ENCODE measurements around the gene RNF181.
A peak's percentile ranks its signal among the peaks of the same experiment; 100 is the strongest.
"Not testable (repeated sequence)": the region's sequence is repeated elsewhere in the genome, so short reads cannot be mapped to it uniquely, and the experiment has no call there.

Gene RNF181

DNA sequence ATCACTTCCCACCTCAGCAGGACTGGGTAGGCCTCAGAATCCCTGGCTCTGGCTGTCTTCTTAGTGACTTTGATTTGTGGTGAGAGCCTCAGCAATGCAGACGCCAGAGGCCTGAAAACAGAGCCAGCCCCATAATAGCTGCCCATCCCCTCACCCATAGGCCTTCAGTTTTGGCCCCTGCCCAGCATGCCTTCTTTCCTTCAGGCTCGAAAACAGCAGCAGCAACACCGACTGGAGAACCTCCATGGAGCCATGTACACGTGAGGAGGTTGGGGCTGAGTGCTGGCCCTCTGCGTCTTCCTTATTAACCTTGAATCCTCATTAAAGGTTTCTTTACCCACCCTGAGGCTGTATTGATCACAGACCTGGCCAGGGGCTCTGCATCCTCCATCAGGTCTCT is 1.7 kb downstream of the RNF181 start:
- H3K36me3 Mint-ChIP-seq (ENCODE audit: low read depth), result peaks cover 8% of the 10 kb centered on the region
- no peaks in the 10 kb centered on the region for H3K9me3 Mint-ChIP-seq
- ATAC-seq (no peak), DNase-seq (no peak)
- H3K27me3 Mint-ChIP-seq, result no peaks in the 10 kb centered on the region
- H3K4me1 Mint-ChIP-seq, result peaks cover 46% of the 10 kb centered on the region
- H3K4me3 Mint-ChIP-seq, result peak overlapping the region; percentile 100
- peak overlapping the region; percentile 73 for H3K27ac Mint-ChIP-seq

- H3K4me3 Mint-ChIP-seq, result no peak overlapping the region
- peaks cover 54% of the 10 kb centered on the region for H3K4me1 Mint-ChIP-seq
- H3K27ac Mint-ChIP-seq, result no peak overlapping the region
- ATAC-seq (no peak), DNase-seq (no peak)
- peaks cover 9% of the 10 kb centered on the region for H3K36me3 Mint-ChIP-seq (ENCODE audit: low read depth)
- no peaks in the 10 kb centered on the region for H3K9me3 Mint-ChIP-seq
- H3K27me3 Mint-ChIP-seq, result no peaks in the 10 kb centered on the region
Measured at GRCh38 chr2:85598594-85599340, 3.2 kb downstream of the RNF181 start.

DNA sequence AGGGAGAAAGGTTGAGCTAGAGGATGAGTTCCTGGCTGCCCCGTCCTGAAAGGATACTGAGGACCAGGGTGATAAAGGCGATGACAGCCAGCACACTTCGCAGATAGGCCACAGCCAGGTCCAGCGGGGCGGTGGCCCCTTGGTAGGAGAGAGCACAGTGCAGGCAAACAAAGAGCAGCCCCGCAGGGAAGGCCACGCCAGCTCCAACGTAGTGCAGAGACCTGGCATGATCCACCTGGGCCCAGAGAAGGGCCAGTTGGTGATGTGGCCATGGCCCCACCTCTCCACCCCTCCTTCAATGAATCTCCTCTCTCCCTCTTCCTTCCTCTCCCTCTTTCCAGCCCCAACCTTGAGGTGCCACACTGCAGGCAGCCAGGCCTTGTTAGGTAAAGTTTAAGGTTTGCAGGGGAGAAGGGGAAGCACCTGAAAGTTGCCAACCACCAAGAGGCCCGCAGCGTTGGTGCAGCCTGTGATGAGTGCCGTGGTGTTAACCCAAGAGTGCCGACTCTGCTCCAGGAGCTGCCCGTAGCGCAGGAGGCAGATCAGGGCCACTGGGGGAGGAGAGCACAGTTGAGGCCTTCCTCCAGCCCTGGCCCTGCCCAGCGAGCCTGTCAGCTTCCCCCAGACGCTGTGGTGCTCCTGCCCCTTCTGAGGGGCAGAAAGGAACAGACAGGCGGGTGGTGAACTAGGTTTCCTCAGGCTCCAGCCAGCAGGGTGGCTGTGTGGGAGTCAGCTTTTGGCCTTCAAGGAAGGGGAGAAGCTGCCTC is 4.1 kb downstream of the RNF181 start:
- no peaks in the 10 kb centered on the region for H3K27me3 Mint-ChIP-seq
- no peak overlapping the region for H3K27ac Mint-ChIP-seq
- DNase-seq (no peak), ATAC-seq (no peak)
- peaks cover 51% of the 10 kb centered on the region for H3K4me1 Mint-ChIP-seq
- H3K4me3 Mint-ChIP-seq, result no peak overlapping the region
- H3K36me3 Mint-ChIP-seq (ENCODE audit: low read depth), result peaks cover 9% of the 10 kb centered on the region
- H3K9me3 Mint-ChIP-seq, result no peaks in the 10 kb centered on the region

GRCh38 chr2:85600235-85600575 is 4.7 kb downstream of the RNF181 start:
- Mint-ChIP-seq H3K4me1 (peaks cover 49% of the 10 kb centered on the region), H3K9me3 (no peaks in the 10 kb centered on the region), H3K4me3 (no peak overlapping the region), H3K27ac (no peak overlapping the region), H3K27me3 (no peaks in the 10 kb centered on the region), H3K36me3 (ENCODE audit: low read depth) (peaks cover 9% of the 10 kb centered on the region)
- DNase-seq (no peak), ATAC-seq (no peak)

GRCh38 chr2:85600951-85601770 is 5.6 kb downstream of the RNF181 start:
- H3K36me3 Mint-ChIP-seq (ENCODE audit: low read depth), result peaks cover 5% of the 10 kb centered on the region
- no peaks in the 10 kb centered on the region for H3K9me3 Mint-ChIP-seq
- peak overlapping the region; percentile 70 for H3K27ac Mint-ChIP-seq
- H3K4me1 Mint-ChIP-seq, result peaks cover 40% of the 10 kb centered on the region
- DNase-seq (no peak), ATAC-seq (no peak)
- no peaks in the 10 kb centered on the region for H3K27me3 Mint-ChIP-seq
- peak overlapping the region; percentile 73 for H3K4me3 Mint-ChIP-seq

- H3K36me3 Mint-ChIP-seq (ENCODE audit: low read depth), result peaks cover 5% of the 10 kb centered on the region
- peak; percentile 1 for ATAC-seq
- no peaks in the 10 kb centered on the region for H3K27me3 Mint-ChIP-seq
- DNase-seq, result no peak
- H3K9me3 Mint-ChIP-seq, result no peaks in the 10 kb centered on the region
- peaks cover 32% of the 10 kb centered on the region for H3K4me1 Mint-ChIP-seq
- H3K4me3 Mint-ChIP-seq, result peak overlapping the region; percentile 73
- peak overlapping the region; percentile 70 for H3K27ac Mint-ChIP-seq
Measured at GRCh38 chr2:85601771-85602475, 6.4 kb downstream of the RNF181 start.

GRCh38 chr2:85602476-85603234 is 7.1 kb downstream of the RNF181 start, which contains the start of gene TMEM150A:
Gene TMEM150A (minus strand): TSS chr2:85602698. CDS start chr2:85601948, 750 bp downstream.
- peaks cover 4% of the 10 kb centered on the region for H3K36me3 Mint-ChIP-seq (ENCODE audit: low read depth)
- DNase-seq (peak; percentile 90), ATAC-seq (peak; percentile 94)
- peak within 1 kb of the TSS; percentile 70 for H3K27ac Mint-ChIP-seq
- peaks cover 30% of the 10 kb centered on the region for H3K4me1 Mint-ChIP-seq
- peak within 1 kb of the TSS; percentile 91 for H3K4me3 Mint-ChIP-seq
- no peaks in the 10 kb centered on the region for H3K9me3 Mint-ChIP-seq
- H3K27me3 Mint-ChIP-seq, result no peaks in the 10 kb centered on the region

GRCh38 chr2:85604133-85604444 is 8.5 kb downstream of the RNF181 start:
- peak overlapping the region; percentile 91 for H3K4me3 Mint-ChIP-seq
- H3K27ac Mint-ChIP-seq, result peak overlapping the region; percentile 27
- H3K9me3 Mint-ChIP-seq; H3K36me3 Mint-ChIP-seq (ENCODE audit: low read depth); DNase-seq; ATAC-seq; H3K27me3 Mint-ChIP-seq: not testable (repeated sequence)
- H3K4me1 Mint-ChIP-seq, result peaks cover 28% of the 10 kb centered on the region

DNA sequence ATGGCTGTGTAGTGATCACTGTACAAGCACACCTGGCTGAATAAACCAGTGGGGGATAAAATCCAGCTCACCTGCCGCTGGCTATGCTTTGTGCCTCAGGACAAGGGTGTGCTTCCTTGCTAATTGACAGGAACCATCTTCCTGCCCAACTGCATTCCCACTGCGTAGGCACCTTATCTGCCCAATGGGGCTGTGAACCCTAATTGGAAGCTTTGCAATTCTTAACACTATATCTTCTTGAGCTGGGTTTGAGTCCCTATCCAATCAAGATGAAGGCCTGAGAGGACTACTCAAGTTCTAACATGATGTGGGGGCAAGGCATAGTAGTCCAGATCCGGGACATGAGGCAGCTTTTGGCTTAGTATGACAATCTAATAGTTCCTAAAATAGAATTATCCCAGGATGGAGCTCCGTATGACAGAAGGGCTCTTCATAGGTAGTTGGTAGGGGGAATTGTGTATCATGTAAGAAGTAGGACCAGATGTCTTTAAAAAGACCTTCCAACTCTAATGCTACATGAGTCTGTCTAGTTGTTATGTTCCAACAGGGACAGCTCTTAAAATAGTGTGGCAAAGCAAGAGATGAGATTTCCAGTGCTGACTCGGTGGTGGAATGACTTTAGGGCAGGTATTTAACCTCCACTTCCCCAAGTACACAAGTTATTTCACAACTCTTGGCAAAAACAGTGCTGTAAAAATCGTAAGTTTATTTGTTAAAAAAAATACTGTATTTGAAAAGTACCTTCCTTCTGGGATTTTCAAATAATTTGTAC is 9.2 kb downstream of the RNF181 start:
- peaks cover 29% of the 10 kb centered on the region for H3K4me1 Mint-ChIP-seq
- no peak overlapping the region for H3K27ac Mint-ChIP-seq
- no peaks in the 10 kb centered on the region for H3K9me3 Mint-ChIP-seq
- no peaks in the 10 kb centered on the region for H3K27me3 Mint-ChIP-seq
- DNase-seq, result no peak
- ATAC-seq, result no peak
- H3K36me3 Mint-ChIP-seq (ENCODE audit: low read depth), result peaks cover 9% of the 10 kb centered on the region
- no peak overlapping the region for H3K4me3 Mint-ChIP-seq

DNA sequence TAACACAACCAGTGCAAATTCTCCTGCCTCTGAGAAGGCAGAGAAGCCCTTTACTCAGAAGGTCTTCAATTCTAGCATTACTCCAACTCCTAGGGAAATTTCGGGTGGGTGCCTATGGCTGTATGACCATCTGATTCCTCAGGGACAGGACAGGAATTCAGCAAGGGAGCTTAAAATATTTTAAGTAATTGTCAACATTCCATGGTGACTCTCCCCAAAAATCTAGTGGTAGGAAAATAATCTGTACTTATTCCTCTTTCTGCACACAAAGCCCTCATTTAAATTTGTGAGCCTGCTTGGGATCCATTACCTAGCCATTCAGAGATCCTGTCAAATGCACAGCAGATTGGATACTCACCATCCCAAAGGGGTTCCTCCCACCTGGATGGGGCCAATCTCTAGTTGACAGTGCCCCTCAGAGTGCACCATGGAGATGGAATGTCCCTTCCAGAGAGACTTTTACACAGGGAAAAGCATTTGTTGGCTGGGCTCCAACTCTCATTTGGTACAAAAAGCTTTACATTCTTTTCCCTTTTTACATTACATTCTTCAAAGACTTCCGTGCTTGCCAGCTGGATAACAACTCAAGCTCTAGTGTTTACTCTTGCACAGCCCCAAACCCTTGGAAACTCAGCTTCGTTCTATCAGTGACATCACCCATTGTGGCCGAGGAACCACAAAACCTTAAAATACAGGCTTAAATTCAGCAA is 10.0 kb downstream of the RNF181 start:
- ATAC-seq (no peak), DNase-seq (no peak)
- Mint-ChIP-seq H3K36me3 (ENCODE audit: low read depth) (peaks cover 12% of the 10 kb centered on the region), H3K27me3 (no peaks in the 10 kb centered on the region), H3K4me1 (peaks cover 36% of the 10 kb centered on the region), H3K9me3 (no peaks in the 10 kb centered on the region), H3K27ac (no peak overlapping the region), H3K4me3 (no peak overlapping the region)

- H3K4me3 Mint-ChIP-seq, result no peak overlapping the region
- peaks cover 12% of the 10 kb centered on the region for H3K36me3 Mint-ChIP-seq (ENCODE audit: low read depth)
- no peak overlapping the region for H3K27ac Mint-ChIP-seq
- no peaks in the 10 kb centered on the region for H3K27me3 Mint-ChIP-seq
- H3K9me3 Mint-ChIP-seq, result no peaks in the 10 kb centered on the region
- ATAC-seq, result no peak
- peaks cover 36% of the 10 kb centered on the region for H3K4me1 Mint-ChIP-seq
- DNase-seq, result no peak
Measured at GRCh38 chr2:85606116-85606455, 10.5 kb downstream of the RNF181 start.

DNA sequence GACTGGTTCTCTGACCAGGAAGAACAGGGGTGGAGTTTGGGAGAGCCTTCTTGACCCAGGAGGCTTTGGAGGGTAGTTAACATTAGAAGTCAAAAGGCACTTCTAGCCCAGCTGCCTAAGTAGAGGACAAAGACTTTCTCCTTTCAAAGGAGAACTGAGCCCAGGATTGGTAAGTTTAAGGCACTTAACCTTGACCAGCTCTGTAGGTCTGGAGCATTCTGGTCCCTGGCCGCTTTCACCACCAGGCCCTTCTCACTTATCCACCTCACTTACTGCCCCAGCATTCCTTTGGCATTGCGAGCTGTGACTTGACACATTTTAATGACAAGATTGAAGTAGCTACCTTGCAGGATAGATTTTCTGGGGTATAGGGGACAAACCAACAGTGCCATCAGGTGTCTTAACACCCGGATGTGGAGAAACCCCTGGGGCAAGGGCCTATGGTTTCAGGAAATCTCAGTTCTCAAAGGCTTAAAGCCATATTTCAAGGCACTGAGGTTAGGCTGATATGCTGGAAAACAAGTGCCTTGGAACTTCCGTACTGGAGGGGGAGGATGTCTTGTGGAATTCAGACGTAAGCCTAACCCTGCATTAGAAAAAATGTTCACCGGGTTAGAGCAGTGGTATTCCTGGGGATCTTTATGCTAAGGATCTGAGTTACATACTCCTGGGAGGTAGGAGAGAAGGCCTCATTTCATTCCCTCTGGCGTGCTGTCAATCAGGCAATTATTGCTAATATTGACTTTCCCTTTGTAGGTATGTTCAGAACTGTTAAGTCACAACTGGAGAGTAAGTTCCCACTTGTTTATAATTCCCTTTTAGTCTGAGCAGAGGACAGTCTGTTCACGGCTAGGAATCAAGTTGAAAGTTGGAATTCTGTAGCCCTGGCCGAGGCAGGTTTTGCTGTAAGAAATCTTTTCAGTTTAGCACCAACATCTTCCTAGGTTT is 12.0 kb downstream of the RNF181 start:
- Mint-ChIP-seq H3K27me3 (no peaks in the 10 kb centered on the region), H3K4me3 (no peak overlapping the region), H3K27ac (no peak overlapping the region), H3K4me1 (peaks cover 39% of the 10 kb centered on the region), H3K36me3 (ENCODE audit: low read depth) (peaks cover 12% of the 10 kb centered on the region), H3K9me3 (no peaks in the 10 kb centered on the region)
- ATAC-seq, result no peak
- DNase-seq, result no peak

Data from activated naive CD8-positive, alpha-beta T cell treated with anti-CD3 and anti-CD28 coated beads, Interleukin-2, amount 50 U/mL, for 24 hours (primary cell).